Body of pancreas (tissue), 4 donors: ENCODE measurements around the gene WT1.

Experiments used
- CTCF ChIP-seq, 7 experiments: fragments of 450-650 bp in 4 of 7; fragments of 200-600 bp in 3 of 7; sonication (generic) in 3 of 7; IDR thresholded peaks; one replicate each; pipeline ENCODE4 v1.5.1; 2016 to 2019; ENCODE audit warnings: antibody characterized with exemption in 7 of 7
- POLR2A ChIP-seq, 3 donors: fragments of 450-650 bp; IDR thresholded peaks; one replicate each; pipeline ENCODE4 v1.6.1; 2016; ENCODE audit warnings: antibody characterized with exemption in 3 of 3, mild to moderate bottlenecking in 2 of 3

- TF ChIP-seq CTCF (IDR thresholded peaks at IDR 0.05) (no peak), POLR2A (IDR thresholded peaks at IDR 0.05) (no peak)
Observed at GRCh38 chr11:32479291-32479690, 44.0 kb upstream of the WT1 start.
